Motor neuron (in vitro differentiated cells): ENCODE data around the gene GPR15LG. TPM values are rescaled to one million over a fixed set of nuclear protein-coding genes. Genes with fewer than 3 reads are reported as not detected.

Source experiments
- ATAC-seq, 8 experiments: fragments of 200-7000 bp; cut with Tn5 transposase; replicated peaks in 6 of 8; 2 replicates each; pipeline ENCODE4 v1.8.0; 2021; ENCODE audit warnings: mild to moderate bottlenecking in 8 of 8, moderate library complexity in 8 of 8
- H3K27ac ChIP-seq, 2 donors: fragments of 250-450 bp; sonication (Bioruptor Pico); 2 replicates each; pipeline ENCODE4 v1.9.0; 2021; ENCODE audit warnings: antibody characterized with exemption in 2 of 2, mild to moderate bottlenecking in 2 of 2, moderate library complexity in 1 of 2
- H3K4me1 ChIP-seq, 2 donors: fragments of 250-450 bp; sonication (Bioruptor Pico); replicated peaks in 1 of 2; 2 replicates each; pipeline ENCODE4 v1.6.1; 2021; ENCODE audit warnings: antibody characterized with exemption in 2 of 2, mild to moderate bottlenecking in 2 of 2, moderate library complexity in 1 of 2
- H3K4me3 ChIP-seq, 5 donors: fragments of 250-450 bp; sonication (Bioruptor Pico); 2 replicates each; pipeline ENCODE4 v1.9.0; 2021; ENCODE audit warnings: antibody characterized with exemption in 5 of 5, mild to moderate bottlenecking in 5 of 5, moderate library complexity in 4 of 5
- WGBS, 10 experiments: fragments of 450-650 bp; shearing (Covaris generic); methylation state at CpG; one replicate each; pipeline ENCODE4 v1.0.0; 2022; 5-methylcytosine and 5-hydroxymethylcytosine counted together
- in situ Hi-C, 9 experiments: fragments of 400-800 bp; cut with MboI; loops; one replicate each; pipeline ENCODE4 v1.15.0; 2021; ENCODE audit warnings: low sequenced_read_pairs in 9 of 9, low pct_unique_long_range_greater_than_20kb in 2 of 9; ENCODE audit not compliant: unreplicated experiment in 9 of 9
- total RNA-seq, 8 experiments: library from RNA; unstranded; fragments of 300-600 nt; gene quantifications; 2 replicates each; pipeline versions ENCODE4 v1.2.3 to v1.2.4, GENCODE V29; 2022

GPR15LG gene
- total RNA-seq, 8 experiments from 2014 or later: 2.1 TPM; not detected in 7

DNA sequence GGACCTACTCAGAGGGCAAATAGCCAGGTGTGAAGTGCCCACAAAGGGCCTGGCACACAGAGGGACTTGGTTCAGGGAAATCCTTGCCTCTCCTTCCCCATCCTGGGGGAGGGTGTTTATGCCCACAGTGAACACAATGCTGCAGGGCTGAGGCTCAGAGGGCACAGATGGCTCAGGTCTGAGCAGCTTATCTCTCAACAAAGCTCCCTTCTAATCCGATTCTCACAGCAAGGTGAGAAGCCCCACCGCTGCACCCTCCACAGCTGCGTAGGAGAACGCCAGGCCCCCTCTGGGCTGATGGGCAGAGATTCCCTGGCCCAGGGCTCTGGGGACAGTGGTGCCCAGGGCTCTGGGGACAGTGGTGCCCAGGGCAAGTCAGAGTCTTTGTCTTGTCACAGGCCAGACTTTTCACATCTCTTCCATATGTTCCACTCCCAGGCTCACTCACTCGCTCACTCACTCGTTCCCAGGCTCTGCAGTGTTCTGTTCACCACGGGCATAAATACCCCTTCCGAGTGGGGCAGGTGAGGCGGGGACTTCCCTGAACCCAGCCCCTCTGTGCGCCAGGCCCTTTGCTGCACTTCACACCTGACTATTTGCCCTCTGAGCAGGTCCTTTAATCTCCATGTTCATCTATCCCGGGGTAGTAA lies 12.1 kb downstream of the GPR15LG start:
- ATAC-seq: no peak
- H3K4me3 ChIP-seq: no peak overlapping the region
- 50 to 100% (median 62%) methylated on average over 1 to 11 of the region's 11 CpGs; no CpG with 5 or more reads in 4 of the 10 experiments for WGBS, 10 experiments
- H3K4me1 ChIP-seq: no peaks in the 10 kb centered on the region
- in situ Hi-C loops: no loop called here
- H3K27ac ChIP-seq: no peak overlapping the region

DNA sequence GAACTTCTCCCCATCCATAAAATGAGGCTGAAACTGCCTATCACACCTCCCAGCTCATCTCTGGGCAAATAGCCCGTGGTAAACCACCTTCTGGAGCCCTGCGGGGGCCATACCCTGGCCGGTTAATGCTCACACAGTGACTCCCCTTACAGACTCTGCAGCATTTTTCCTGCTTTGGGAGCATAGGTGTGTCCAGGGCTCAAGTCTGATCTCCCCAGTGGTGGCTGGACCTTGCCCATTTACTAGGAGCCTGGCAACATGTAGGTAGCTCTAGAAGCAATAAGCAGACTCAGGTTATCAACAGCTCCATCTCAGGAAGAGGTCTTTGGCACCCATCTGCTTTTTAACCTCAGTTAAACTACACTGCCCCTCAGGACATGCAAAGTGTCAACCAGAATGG lies 15.2 kb downstream of the GPR15LG start:
- 20 to 100% (median 65%) methylated on average over 1 to 3 of the region's 3 CpGs; no CpG with 5 or more reads in 7 of the 10 experiments for WGBS, 10 experiments
- Histone ChIP-seq H3K4me1 (peaks cover 0 to 1% of the 10 kb centered on the region in 2 donors), H3K4me3 (no peak overlapping the region), H3K27ac (no peak overlapping the region)
- in situ Hi-C loops: no loop called here
- ATAC-seq: no peak

DNA sequence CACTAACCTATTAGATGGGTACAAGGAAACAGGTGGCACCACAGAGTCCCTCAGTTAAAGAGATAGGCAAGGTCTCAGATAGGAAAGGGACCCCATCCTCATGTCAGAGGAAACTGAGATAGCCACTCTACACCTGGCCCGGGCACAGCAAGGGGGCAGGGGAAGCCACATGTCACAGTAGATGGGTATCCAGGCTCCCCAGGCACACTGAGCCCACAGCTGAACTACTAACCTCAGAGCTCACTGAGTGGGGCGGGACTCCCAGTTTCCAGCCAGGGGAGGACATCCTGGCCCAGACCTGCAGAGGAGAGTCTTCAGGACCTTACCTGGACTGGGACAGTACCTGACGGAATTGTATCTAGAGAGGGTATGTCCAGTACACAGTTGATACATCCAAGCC lies 17.0 kb downstream of the GPR15LG start:
- Histone ChIP-seq H3K4me1 (peaks cover 0 to 4% of the 10 kb centered on the region in 2 donors), H3K27ac (no peak overlapping the region), H3K4me3 (no peak overlapping the region)
- in situ Hi-C loops: loop anchor here in 1 of 9 experiments (10.0 kb wide), 1 partner anchor 46 kb away; no protein-coding TSS in a partner anchor
- no peak for ATAC-seq
- WGBS, 10 experiments: 0 to 94% (median 35%) methylated on average over 1 to 3 of the region's 3 CpGs; no CpG with 5 or more reads in 6 of the 10 experiments

DNA sequence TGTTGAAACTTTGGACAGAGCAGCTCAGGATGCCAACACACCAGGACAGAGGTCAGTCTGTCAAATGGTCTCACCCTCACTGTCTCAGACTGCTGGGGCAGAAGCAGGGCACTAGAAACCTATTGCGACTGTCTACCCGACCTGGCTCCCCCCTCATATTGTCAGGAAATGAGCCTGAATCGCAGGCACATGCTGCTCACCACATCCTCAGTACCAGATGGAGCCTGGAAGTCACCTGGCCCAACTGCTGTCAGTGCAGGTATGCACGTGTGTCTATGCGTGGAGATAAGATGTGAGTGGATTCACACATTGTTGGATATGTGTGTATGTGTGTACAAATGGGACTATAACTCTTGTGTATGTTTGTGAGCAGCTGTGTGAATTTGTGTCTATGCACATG lies 17.5 kb downstream of the GPR15LG start:
- 52 to 85% (median 67%) methylated on average over 1 to 5 of the region's 5 CpGs; no CpG with 5 or more reads in 4 of the 10 experiments for WGBS, 10 experiments
- in situ Hi-C loops: loop anchor here in 1 of 9 experiments (10.0 kb wide), 1 partner anchor 46 kb away; no protein-coding TSS in a partner anchor
- Histone ChIP-seq H3K4me3 (no peak overlapping the region), H3K4me1 (peaks cover 0 to 4% of the 10 kb centered on the region in 2 donors), H3K27ac (no peak overlapping the region)
- no peak for ATAC-seq

DNA sequence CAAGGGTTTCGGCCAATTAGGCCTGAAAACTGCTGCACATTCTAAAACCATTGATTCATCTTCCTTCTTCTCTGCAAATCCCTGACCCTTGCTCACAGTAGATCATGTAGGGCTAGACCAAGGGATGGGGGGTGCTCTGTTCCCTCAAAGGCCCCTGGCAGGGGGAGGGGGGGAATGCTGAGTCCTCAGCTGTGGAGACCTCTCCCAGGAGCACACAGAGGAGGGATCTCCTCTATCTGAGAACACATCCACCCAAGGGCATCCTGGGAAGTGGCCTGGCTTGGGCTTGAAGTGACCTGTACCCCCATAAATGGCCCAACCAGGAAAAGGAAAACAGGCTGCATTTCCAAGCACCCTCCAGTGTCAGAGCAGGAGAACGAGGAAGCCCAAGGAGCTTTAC lies 19.7 kb downstream of the GPR15LG start:
- Histone ChIP-seq H3K27ac (no peak overlapping the region), H3K4me1 (peaks cover 3 to 4% of the 10 kb centered on the region in 2 donors), H3K4me3 (no peak overlapping the region)
- 75 to 100% methylated on average over 1 of the region's 2 CpGs; no CpG with 5 or more reads in 8 of the 10 experiments for WGBS, 10 experiments
- ATAC-seq: no peak
- in situ Hi-C loops: loop anchor here in 1 of 9 experiments (10.0 kb wide), 1 partner anchor 49 kb away; no protein-coding TSS in a partner anchor

DNA sequence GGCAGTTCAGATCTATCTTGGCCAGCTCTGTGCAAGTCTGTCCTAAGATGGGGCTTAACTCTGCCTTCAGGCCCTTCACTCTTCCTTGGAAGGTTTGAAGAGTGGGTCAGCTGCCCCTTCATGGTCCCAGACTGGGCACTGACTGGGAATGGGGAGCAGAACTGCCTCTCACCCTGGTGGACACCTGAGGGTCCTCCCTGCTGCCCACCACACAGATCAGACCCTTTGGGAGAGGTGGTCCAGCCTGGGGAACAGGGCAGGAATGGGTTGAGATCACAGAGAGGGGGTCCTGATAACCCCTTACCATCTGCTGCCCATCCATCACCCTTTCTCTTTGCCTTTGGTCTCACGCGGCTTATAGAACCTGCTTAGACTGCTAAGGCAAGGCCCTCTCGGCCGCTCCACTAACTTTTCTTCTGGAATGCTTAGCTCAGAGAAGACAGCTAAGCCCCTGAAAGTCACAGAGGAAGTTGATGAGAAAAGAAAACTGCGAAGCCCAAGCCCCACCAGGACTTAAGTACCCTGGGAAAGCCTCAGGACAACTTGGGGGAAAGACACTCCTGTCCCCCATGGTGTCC lies 20.3 kb downstream of the GPR15LG start:
- Histone ChIP-seq H3K4me3 (peak overlapping the region; percentile 37 to 48 (median 43)), H3K27ac (no peak overlapping the region), H3K4me1 (peaks cover 4% of the 10 kb centered on the region in 2 donors)
- no peak for ATAC-seq
- in situ Hi-C loops: loop anchor here in 1 of 9 experiments (10.0 kb wide), 1 partner anchor 49 kb away; no protein-coding TSS in a partner anchor
- 10 to 40% (median 20%) methylated on average over 2 of the region's 5 CpGs; no CpG with 5 or more reads in 7 of the 10 experiments for WGBS, 10 experiments

DNA sequence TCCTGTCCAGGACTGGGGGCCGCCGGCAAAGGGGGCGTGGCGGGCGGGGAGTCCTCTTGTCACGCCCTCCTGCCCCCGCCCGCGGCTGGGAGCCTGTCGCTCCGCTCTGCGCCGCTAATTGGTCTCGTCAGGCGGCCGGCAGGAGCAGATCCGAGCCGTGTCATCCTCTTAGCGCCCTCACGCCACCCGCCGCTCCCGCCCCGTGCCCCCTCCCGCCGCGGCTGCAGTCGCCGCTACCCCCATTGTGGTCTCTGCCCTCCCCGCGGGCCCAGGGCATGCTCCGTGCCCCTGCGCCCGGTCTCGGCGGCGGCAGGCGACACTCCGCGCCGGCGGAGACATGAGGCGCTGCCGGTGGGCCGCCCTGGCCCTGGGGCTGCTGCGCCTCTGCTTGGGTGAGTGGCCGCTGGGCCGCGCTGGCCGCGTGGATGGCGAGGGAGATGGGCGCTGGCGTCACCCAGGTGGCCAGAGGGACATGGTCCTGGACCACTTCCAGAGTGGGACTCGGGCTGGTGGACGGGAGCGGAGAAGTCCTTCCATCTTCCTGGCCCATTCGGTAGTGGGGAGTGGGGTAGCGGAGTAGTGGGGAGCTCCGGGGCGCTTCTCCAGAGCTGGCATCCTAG lies 20.9 kb downstream of the GPR15LG start, which contains the start of gene CDHR1:
CDHR1 (plus strand) TSS at position 114 of the 620 bp plus-strand sequence; CDS start at position 338, 224 bp downstream.
- Histone ChIP-seq H3K4me3 (peak within 1 kb of the TSS; percentile 37 to 48 (median 43)), H3K4me1 (peaks cover 4% of the 10 kb centered on the region in 2 donors), H3K27ac (no peak within 1 kb of the TSS)
- ATAC-seq: peak; percentile 79 to 93 (median 92)
- 4 to 27% (median 9%) methylated on average over 3 to 9 of the region's 61 CpGs; no CpG with 5 or more reads in 6 of the 10 experiments for WGBS, 10 experiments
- in situ Hi-C loops: loop anchor here in 1 of 9 experiments (10.0 kb wide), 1 partner anchor 50 kb away; no protein-coding TSS in a partner anchor

DNA sequence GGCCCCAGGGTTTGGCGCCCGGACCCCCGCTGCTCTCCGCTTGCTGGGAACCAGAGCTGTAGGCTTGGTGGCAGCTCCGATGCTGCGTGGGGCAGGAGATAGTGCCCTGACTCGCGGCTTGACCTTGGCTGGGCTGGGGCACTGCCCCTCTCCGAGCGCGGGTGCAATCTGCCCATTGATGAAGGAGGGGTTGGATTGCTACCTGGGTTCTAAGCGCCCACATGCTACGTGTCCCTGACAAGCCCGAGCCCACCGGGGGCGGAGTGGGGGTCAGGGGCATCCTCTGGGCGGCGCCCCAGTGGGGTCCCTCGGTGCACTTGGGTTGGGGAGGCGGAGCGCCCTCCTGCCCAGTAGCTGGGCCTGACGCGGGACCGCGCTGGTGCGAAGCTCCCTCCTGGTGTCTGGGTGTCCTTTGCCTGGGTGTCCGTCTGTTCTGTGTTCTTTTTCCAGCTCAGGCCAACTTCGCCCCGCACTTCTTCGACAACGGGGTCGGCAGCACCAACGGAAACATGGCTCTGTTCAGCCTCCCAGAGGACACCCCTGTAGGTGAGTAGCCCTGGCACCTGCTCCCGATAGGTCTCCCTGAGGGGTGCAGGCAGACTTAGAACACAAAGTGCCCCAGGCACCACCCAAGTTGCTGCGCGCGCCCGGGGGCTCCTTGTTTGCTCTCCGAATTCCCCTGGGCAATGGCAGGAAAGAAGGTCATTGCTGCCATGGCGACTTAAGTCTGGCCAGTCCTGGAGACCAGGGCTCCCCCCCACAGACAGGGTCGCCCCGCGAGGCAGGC lies 21.6 kb downstream of the GPR15LG start:
- Histone ChIP-seq H3K27ac (no peak overlapping the region), H3K4me3 (peak overlapping the region; percentile 37 to 48 (median 43)), H3K4me1 (peaks cover 4% of the 10 kb centered on the region in 2 donors)
- in situ Hi-C loops: loop anchor here in 1 of 9 experiments (10.0 kb wide), 1 partner anchor 50 kb away; no protein-coding TSS in a partner anchor
- no peak for ATAC-seq
- WGBS, 10 experiments: 33 to 80% (median 44%) methylated on average over 1 to 7 of the region's 43 CpGs; no CpG with 5 or more reads in 6 of the 10 experiments

DNA sequence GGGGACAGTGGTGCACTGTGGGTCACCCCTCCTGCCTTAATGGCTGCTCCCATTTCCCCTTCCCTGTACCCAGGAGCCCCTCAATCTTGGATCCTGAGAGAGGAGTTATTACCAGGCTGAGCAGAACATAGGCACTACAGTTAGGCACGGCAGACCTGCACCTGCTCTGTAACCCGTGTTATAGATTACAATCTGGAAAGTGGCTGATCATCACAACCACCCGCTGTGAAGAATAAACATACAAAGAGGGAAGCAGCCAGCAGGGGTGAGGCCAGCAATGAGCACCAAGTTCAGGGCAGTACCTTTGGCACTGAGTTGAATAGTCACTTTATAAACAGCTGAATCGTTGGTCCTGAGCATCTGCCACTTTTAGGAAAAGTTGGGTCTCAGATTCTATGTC lies 22.5 kb downstream of the GPR15LG start:
- 33 to 80% (median 60%) methylated on average over 1 to 3 of the region's 4 CpGs; no CpG with 5 or more reads in 2 of the 10 experiments for WGBS, 10 experiments
- Histone ChIP-seq H3K27ac (no peak overlapping the region), H3K4me1 (peaks cover 4% of the 10 kb centered on the region in 2 donors), H3K4me3 (no peak overlapping the region)
- no peak for ATAC-seq
- in situ Hi-C loops: loop anchor here in 1 of 9 experiments (10.0 kb wide), 1 partner anchor 51 kb away; no protein-coding TSS in a partner anchor

DNA sequence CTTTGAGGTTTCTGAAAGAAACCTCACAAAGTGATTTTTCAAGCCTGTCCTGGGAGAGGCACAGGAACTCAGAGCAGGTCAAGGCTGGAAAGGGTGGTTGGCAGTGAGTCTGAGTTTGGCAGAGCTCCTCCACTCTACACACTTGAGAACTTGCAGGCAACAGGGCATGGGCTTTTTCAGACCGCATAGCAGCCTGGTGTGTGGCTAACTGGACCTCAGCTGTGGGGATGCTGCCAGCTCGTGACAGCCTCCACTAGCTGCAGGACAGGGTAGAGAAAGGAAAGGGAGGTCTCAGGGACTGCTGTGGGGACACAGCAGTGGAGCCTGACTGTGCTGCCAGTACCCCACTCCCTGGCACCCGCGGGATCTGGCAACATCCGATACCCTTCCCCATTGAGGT lies 23.3 kb downstream of the GPR15LG start:
- Histone ChIP-seq H3K27ac (no peak overlapping the region), H3K4me3 (no peak overlapping the region), H3K4me1 (peaks cover 4% of the 10 kb centered on the region in 2 donors)
- in situ Hi-C loops: loop anchor here in 1 of 9 experiments (10.0 kb wide), 1 partner anchor 52 kb away; no protein-coding TSS in a partner anchor
- 71 to 96% (median 85%) methylated on average over 1 to 5 of the region's 5 CpGs; no CpG with 5 or more reads in 6 of the 10 experiments for WGBS, 10 experiments
- no peak for ATAC-seq

DNA sequence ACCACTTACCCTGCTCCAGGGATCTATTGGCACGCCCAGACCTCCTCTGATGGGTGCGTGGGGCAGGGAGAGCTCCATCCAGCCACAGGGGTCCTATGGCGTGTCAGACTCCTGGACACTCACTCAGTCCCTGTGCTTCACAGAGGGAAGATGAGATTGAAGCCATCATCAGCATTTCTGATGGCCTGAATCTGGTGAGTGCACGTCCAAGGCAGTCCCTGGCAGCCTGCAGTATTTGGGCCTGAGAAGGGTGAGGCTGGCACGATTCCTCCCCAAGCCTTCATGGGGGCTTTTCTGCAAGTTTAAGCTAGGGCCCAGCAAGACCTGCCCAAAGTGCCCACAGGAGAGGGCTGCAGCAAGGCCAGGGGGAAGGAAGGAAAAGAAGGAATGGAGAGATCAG lies 24.0 kb downstream of the GPR15LG start:
- Histone ChIP-seq H3K27ac (no peak overlapping the region), H3K4me1 (peaks cover 4% of the 10 kb centered on the region in 2 donors), H3K4me3 (no peak overlapping the region)
- ATAC-seq: no peak
- in situ Hi-C loops: loop anchor here in 1 of 9 experiments (10.0 kb wide), 1 partner anchor 53 kb away; no protein-coding TSS in a partner anchor
- whole genome bisulfite sequencing, 10 experiments: 25% methylated on average over 4 of the region's 5 CpGs; no CpG with 5 or more reads in 9 of the 10 experiments
